HG03521 (cell line): Measurements from ENCODE around the gene EDEM3.

Source experiments
- ATAC-seq: cut with Tn5 transposase; IDR thresholded peaks from one replicate; pipeline ENCODE4 v1.9.1; 2021; ENCODE audit warnings: mild to moderate bottlenecking, moderate library complexity; ENCODE audit not compliant: unreplicated experiment

EDEM3 gene

DNA sequence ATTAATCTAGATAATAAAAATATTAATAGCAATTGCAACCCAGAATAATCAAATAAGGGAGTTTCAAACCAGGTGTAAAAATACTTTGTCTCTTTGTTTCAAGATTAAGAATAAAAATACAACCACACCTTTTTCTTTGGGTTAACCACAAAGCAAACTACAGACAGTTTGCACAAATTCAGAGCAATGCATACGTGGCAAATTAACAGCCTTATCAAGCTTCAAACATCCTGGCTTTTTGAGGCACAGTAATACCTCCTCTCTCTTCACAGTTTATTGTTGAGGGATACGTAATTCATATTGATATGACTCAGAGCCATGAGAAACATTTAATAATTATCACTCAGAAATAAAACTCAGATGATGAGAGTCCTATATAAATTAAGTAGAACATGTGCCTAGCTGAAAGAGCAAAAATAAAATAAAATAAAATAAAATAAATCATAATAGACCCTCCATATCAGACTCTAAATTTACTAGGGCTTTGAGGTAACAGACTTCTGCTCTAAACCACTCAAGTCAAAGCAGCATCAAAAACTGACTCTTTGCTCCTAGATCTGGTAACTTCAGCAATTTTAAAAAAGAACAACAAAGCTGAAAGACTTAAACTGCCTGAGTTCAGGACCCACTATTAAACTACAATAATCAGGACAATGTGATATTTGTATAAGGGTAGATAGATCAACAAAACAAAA is 11.4 kb downstream of the EDEM3 start:
- peak; percentile 46 for ATAC-seq

DNA sequence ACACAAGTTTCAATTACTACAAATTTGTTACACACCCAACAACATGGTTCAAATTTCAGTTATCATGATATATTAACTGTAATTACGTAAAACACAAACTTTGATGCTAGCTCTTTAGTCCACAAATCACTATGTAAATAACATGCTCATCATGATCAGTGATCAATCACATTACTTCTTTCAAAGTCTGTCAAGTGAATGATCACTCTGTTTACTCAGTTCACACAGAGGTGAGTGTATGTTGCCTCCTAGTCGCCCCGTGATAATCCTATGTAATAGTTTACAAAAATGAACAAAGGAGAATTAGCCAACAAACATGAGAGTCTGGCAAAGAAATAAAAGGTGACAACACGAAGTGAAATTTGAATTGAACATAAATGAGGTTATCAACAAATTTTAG is 14.3 kb downstream of the EDEM3 start:
- no peak for ATAC-seq

DNA sequence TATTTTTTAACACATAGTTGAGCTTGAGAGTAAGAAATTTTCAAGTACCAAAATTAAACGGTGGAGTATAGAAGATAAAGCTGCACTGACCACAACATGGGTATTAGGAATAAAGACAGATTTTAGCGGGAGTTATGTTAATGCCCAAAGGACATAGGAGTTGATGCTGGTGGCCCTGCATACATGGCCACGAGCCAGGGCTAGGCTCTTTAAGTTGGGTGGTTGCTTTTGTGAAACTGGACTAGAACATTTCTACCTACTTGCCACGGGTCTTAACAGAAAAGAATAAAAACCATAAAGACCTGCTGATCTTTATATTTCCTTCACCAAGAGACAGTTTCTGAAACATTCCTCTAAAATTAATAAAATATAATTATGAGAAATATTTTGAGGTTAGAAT is 14.9 kb downstream of the EDEM3 start:
- no peak for ATAC-seq

DNA sequence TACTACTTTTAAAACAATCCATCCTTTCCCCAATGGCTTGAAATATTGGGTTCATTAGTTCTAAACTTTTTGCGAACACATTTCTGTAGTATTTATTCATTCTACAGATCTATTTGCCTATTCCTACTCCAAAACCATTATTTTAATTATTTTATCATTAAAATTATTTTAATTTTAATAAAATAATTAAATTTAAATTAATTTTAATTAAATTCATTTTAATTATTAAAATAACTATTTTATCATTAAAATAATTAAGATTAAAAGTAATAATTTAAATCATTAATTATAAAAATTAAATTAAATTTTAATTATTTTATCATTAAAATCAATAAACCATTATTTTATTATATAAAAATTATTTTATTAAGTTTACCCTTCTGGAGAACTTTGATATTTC is 15.6 kb downstream of the EDEM3 start:
- no peak for ATAC-seq

DNA sequence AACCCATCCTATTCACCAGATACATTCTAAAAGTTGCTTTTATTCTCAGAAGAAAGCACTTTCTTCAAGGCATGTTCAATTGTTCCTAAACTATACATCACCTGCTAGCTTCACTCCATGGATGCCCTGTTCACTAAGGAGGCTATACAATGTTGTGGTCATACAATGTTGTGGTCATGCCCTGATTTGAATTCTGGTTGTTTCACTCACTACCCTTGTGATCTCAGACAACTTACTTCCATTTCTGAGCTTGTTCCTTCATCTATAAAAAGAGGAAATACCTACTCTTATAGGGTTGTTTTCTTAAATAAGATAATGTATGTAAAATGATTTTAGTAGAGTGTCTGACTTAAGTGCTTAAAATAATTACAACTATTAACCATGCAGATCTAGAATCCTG is 19.7 kb downstream of the EDEM3 start:
- peak; percentile 46 for ATAC-seq

DNA sequence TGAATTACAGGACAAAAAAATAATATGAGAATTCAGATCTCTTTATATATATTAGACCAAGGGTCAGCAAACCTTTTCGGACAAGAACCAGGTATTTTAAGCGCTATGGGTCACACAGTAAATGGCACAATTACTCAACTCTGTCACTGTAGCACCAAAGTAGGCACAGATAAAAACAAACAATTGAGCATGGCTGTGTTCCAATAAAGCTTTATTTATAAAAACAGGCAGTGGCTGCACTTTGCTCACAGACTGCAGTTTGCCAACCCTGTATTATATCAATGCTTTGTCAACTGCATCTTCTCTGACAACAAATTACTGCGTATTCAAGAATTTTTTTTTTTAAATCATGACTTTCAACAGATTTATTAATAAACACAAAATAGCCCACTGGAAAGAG is 29.8 kb downstream of the EDEM3 start:
- ATAC-seq: no peak

DNA sequence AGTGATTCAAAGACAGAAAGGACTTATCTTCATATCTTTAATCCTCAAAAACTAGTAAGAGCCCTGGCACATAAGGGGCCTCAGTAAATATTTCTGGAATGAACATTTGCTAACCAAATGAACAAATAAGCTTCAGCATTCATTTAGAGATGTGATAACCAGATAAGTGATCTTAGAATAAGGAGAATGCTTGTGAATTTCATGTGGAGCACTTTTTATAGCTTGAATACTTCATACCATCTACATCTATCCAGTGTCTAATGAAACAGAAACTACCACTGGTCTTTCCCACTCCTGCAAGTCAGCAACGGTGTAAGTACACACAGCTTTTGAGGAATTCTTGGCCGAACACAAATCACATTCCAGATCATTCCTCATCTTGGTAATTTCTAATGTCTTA is 38.5 kb downstream of the EDEM3 start:
- no peak for ATAC-seq

DNA sequence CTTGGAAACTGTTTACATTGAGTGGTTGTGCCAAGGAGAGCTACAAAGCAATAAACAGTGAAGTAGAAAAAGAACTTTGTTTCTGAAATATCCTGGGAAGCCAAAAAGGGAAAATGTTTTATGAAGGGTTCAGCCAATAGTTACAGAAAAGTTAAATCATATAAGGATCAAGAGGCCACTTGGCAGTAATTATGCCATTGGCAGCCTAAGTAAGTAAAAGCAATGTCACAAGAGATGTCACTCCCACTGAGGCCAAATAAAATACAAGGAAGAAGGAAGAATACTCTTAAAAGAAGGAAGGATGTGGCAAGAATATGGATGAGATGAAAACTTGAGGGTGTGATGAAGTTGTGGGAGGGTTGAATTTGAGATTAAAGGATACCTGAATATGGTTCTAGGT is 45.2 kb downstream of the EDEM3 start:
- no peak for ATAC-seq

DNA sequence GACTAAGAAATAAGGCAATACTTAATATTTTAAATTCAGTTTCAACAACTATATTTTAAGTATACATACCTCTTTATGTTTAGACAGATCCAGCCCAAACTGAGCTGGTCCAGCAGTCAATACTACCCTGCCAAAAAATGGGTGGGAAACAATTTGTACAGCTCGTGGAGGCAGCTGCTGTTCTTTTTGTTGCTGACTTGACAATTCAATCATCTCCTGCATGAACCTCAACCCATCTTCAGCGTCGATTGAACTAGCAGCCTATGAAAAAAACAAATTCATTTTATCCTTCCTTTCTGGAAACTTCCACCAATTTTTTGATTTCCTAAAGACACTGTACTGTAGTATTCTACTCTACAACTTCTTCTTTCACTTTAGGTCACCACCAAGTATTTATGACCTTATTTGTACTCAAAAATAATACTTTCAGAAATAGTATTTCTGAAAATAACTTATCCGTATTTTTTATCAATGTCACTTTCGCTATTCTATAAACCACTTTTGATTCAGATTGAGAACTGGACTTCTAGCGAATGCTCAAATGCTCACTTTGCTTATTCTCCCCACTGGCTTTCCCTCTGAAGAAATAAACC is 46.5 kb downstream of the EDEM3 start:
- ATAC-seq: no peak

DNA sequence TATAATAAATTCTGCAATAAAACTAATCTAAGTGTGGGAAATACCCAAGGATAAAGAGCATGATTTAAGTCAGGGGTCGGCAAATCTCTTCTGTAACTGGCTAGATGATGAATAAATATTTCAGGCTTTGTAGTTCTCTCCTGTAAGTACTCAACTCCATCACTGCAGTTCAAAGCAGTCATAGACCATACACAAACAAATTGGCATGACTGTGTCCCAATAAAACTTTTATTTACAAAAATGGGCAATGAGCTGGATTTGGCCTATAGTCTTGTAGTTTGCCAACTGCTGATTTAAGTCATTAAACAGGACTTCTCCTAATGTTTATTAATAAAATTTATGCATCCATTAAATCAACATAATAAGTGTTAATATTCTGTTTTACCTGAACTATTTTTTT is 49.4 kb downstream of the EDEM3 start:
- ATAC-seq: no peak

DNA sequence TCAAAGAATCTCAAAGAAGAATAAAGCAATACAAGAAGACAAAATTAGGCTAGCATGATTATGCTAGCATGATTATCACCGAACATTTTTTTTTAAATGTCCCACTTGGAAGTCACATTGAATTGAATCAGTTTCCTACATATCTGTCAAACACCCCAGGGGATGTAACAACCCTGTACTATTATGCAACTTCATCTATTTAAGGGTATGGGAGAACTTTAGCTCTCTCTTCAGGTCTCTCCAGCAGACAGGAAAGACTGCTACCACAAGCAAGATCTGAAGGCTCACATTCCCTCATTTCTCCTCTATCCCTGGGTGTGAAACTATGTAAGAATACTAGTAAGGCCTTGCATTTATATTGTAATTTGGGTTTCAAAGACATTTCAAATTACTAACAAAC is 52.8 kb downstream of the EDEM3 start:
- no peak for ATAC-seq

DNA sequence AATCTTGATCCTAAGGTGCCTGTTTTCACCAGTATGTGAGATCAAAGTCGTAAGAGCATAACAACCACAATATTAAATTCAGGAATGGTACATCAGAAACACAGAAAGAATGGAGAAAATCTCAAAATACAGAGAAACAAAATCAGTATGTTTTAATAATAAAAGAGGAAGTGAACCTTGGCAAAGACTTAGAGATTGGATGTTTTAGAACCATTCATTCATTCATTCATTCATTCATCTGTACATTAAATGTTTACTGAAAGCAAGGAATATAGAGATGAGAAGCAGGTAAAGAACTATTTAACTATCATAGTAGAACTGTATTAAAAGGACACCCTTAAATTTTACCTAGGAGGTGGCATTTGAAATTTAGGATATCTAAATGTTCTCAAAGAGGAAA is 55.7 kb downstream of the EDEM3 start:
- ATAC-seq: no peak

DNA sequence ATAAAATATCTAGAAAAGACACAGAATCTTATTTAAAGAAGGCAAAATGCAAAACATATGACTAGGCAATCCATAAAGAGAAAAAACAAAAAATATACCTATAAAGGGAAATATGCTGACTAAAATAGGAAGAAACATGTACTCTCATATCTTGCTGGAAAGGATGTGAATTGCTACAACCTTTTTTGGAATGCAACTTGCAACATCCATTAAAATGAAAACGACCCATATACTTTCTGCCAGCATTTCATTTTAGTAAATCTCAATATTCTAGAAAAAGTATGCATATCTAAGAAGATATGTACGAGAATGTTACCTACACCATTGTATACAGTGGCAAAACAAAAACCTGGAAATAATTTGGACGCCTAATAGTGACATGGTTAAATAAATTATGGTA is 56.6 kb downstream of the EDEM3 start:
- ATAC-seq: no peak

DNA sequence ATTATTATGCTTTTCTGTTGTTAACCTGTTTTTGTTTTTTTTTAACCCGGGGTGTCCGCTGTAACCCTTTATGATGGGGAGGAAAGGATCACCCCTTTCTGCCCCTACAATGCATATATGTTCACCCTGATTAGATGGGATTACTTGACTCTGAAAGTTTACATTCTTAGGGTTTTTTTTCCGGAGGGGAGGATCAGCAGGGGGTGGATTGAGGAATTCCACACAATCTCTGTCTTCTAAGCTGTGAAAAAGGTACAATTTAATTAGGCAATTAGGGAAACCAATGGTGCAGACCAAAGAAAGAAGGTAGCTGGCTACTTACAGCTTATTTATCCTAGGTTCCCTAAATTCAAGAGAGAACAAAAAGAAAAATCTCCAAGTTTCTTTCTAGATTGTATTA is 58.3 kb downstream of the EDEM3 start:
- ATAC-seq: no peak

DNA sequence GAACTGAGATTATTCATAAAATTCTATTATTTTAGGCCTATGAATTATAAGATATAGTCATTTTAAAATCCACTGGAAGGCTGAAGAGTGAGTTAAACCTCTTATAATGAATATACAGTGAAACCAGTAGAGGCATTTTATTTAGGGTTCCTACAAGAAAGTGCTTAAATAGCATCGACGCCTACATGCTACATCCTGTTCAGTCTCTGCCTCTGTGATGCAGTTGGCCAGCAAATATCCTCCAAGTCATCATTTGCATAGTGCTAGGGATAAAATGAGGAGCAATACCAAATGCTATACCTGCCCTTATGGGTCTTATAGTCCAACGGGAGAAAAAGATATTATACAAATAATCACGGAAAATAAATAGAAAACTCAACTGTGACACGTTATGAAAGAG is 59.6 kb downstream of the EDEM3 start:
- ATAC-seq: no peak

DNA sequence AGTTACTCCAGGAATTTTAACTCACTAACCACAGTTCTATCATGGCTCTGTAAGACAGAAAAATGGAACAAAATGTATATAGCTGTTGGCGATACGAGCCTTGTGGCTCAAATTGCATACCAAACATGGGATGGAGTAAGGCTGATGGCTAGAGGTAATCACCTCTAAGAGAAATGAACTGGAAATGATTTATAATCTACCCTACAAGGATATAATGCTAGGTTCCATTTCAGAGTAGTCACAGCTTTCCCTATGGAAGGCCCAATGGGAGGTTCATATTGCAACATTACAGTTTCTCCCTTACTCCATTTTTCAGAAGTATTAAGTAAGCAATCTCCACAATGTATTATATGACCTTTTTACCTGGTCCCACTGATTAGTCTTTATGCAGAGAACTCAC is 61.6 kb downstream of the EDEM3 start:
- ATAC-seq: no peak

DNA sequence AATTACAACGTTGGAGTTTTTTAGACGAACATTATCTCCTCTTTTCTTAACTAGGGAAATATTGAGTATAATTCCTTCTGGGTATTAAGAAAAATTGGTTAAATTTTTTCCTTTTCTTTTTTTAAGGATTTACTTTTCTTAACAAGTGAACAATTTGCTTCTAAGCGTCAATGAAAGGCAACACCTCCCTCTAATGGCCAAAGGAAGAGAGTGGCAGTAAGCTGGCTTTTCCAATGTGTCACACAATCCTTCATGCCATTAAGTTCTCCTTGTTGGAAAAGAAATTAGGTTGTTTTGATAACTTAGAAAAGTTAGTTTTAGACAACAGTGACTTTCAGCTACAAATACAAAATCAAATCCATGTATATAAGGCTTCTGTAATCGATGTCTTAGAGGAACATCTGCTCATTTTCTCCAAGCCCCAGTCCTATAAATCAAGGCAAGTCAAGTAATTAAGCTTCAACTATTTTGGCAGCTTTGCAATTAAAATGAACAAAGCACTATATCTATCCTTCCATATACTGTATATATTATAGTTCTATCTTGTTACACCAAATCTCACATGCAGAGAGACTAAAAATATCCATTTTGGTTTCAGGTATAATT is 62.8 kb downstream of the EDEM3 start:
- ATAC-seq: no peak

DNA sequence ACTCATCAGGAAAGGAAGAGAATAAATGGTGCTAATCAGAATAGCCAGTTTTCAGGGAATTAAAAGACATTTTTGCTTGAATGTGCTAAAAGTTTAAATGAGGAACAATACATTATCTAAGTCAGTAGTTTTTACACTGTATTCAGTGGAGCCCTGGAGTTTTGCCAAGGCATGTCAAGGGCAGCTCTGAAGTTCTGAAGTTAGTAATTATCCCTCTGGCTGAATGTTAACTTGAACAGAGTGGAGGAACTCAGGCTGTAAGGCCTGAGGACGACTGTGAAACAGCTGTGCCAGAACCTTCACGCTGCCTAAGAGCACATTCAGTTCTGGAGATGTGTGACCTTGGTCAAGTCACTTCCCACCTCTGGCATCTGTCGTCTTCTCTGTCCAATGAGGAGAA is 68.1 kb downstream of the EDEM3 start:
- ATAC-seq: no peak

DNA sequence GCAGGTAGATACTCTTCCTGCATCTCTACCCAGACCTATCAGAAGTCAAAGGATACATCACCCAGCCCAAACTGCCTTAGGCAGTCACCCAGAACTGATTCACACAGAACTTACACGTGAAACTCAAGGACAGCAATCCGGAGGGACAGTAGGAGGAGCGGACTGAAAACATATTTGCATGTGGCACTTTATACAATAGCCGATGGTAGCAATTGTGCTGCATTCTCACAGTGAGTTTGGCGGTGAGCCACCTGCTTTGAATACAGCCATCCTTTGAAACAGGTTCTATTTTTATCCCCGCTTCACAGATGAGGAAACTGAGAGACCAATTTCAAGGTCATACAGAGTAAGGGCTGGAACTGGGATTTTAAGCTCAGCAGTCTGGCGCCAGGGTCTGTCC is 69.5 kb downstream of the EDEM3 start:
- peak; percentile 55 for ATAC-seq

DNA sequence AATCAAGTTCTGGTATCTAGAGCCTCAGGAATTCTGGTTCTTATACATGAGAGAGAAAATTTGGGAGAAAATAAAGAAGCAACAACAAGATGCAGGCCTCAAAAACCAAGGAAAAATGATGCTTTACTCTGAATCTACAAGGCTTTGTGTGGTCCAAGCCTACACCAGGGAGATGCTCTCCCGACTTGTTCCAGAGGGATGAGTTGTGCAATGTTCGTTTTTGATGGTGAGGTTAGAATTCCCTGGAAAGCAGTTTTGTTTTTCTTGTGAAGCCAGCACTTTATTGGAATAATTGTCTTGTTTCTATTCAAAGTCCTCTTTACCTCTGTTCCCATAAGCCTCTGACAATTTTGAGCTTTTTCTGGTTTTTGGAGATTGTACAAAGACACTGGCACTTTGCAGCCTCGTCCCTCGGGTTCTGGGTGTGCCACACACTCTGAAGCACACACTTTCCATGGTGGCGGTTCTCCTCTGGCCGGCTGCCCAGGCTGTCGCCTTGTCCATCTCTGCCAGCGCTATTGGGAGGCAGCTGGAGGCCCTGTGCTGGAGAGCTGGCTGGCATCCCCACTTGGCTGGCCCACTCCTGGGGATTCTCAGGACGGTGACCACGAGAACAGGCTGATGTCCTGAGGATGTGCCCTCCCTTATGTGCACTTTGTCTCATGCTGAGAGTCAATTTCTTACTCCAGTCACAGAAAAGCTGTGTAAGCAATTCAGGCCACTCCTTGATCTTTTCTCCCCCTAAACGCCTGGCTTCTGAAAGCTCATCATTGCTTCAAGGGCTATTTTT is 70.2 kb downstream of the EDEM3 start:
- ATAC-seq: no peak

DNA sequence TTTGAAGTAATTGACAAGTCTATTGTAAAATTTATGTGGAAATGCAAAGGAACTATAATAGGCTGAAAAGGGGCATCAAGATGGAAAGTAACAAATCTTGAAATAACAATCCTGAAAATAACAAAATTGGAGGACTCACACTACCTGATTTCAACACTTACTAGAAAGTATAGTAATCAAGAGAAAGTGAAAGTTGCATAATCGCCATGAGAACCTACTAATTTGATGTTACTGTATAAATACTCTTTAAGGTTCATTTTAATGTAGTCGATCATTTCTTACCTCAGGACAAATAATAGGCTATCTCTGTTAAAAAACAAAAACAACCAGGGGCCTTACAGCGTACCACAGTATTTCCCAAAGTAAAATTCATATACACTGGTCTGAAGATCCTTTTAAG is 71.7 kb downstream of the EDEM3 start:
- no peak for ATAC-seq
